GM18520 (cell line): ENCODE measurements around the gene MED27.

Experiments used
- ATAC-seq: cut with Tn5 transposase; IDR thresholded peaks from one replicate; pipeline ENCODE4 v1.9.1; 2021; ENCODE audit not compliant: unreplicated experiment

The MED27 gene

DNA sequence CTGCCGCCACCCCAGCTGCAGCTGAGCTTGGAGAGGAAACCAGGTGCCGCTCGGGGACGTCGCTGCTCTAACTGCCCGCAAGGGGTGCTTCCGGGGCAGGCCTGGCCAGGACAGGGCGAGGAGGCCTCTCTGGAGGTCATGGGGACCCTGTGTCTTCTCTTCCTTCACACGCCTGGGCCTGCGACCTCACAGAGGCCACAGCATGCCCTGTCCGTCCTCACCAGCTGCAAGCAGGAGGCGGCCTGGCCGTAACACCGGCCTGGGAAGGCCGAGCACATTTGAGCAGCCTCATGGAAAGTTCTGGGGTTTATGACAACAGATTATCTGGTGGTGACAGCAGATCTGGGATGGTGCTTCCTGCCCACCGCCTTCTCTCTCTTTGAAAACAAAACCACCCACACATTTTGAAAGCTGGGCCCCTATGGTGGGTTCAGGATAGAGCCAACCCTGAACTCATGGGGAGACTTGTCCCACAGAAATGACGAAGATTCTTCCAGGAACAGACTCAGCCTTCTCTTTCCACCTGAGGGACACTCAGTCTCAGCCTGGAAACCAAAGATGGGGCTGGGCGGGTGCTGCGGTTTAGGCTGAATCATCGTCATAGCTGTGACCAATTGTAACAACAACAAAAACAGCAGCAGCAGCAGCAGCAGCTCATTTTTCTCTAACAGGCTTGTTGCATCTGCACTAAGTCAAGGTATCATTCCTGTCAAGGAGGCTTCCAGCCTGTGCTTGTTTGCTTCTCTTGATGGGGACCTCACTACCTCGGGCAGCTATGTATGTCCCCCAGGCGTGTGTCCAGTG, 240.2 kb downstream of the MED27 start:
- no peak for ATAC-seq

DNA sequence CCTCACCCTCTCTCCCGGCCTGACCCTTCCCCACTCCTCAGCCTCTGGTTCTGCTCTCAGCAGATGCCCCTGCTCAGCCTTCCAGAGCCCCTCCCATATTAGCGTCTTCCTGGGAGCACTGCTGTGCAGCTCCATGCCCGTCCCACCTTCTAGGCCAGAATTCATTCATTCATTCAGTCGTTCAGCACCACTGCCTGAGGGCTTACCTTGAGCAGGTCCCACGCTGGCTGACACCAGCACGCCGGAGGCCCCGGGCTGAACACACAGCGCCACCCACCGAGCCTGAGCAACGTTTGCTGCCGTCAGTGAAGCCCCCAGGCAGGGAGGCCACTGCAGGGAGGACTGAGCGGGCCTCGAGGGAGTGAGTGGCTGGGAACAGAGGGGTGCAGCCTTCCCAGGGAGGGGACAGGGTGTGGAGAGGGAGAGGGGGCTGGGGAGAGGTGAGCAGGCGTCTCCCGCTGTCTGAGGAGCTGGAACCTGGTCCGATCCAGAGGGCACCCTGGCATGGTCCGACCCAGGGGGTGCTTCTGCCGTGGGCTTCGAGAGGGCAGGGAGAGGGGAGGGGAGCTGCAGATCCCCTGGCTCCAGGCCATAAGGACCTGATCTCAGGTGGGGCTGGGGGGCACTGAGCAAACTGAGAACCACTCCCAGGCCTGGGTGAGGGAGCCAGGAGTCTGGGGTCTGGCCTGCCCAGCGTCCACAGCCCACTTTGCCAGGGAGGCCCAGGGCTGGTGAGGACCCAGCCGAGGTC, 241.0 kb downstream of the MED27 start:
- no peak for ATAC-seq

DNA sequence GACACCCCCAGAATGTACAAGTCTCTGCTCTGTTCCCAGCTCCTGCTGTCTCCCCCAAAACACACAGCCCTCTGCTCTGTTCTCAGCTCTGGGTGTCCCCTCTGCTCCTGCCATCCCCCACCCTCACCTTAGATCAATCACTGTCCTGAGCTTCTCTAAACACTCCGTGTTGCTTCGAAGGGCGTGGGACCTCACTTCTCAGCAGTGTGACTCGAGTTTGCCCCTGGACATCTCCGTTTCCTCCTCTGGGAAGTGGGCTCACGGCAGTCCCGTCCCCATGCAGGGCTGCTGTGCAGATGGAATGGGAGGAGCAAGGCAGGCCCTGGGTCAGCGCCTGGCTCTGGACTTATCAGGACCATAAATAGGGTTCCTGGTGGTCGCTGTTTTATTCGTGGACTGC, 241.8 kb downstream of the MED27 start:
- ATAC-seq = no peak

DNA sequence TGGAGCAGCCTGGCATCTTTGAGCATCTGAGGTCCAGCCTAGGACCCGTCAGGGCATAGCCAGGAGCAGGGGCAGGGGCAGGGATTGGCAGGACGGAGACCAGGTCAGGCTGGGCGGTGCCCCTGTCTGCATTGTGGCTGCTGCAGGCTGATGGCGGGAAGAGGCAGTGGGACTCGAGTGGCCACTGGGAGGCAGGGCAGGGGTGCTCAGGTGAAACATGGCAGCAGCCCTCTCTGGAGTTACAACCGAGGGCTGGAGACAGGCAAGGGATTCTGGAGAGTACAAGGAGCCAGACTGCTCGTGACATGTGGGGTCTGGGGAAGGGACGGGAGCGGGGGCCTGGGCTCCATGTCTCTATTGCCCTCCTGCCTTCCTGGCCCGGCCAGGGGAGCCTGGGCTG, 242.4 kb downstream of the MED27 start:
- ATAC-seq = no peak

DNA sequence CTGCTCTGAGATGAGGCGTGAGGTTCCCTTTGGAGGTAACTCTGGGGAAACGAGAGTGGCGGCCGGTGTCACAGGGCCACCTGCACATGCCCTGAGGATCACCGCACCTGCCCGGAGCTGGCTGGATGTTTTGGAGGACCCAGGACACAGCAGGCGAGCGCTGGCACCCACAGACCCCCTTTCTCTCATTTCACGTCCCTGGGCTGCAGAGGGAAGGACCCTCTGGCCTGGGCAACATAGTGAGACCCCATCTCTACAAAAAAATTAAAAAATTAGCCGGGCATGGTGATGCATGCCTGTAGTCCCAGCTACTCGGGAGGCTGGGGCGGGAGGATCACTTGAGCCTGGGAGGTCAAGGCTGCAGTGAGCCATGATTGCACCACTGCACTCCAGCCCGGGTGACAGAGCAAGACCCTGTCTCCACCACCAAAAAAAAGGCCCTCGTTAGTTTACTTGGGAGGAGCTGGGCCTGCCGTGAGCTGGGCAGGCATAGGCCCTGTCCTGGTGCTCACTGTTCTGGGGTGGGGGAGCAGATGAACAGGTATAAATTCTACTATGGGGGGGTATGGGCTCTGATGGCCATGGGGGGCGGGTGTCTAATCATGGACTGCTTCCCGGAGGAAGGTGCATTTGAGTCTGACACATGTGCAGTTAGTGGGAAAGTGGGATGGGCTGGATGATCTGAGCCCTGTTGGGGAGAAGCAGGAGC, 242.9 kb downstream of the MED27 start:
- ATAC-seq = no peak

DNA sequence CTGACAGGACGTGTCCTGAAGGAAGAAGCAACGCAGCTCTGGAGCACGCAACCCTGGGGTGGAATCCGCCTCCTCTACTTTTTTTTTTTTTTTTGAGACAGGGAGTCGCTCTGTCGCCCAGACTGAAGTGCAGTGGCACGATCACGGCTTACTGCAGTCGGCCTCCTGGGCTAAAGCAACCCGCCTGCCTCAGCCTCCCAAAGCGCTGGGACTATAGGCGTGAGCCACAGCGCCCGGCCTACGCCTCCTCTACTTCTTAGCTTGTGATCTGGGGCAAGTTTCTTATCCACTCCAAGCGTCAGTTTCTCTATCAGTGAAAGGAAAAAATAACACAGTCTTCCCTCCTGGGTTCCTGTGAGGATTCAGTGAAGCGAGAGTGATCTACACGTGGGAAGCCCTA, 243.6 kb downstream of the MED27 start:
- no peak for ATAC-seq

DNA sequence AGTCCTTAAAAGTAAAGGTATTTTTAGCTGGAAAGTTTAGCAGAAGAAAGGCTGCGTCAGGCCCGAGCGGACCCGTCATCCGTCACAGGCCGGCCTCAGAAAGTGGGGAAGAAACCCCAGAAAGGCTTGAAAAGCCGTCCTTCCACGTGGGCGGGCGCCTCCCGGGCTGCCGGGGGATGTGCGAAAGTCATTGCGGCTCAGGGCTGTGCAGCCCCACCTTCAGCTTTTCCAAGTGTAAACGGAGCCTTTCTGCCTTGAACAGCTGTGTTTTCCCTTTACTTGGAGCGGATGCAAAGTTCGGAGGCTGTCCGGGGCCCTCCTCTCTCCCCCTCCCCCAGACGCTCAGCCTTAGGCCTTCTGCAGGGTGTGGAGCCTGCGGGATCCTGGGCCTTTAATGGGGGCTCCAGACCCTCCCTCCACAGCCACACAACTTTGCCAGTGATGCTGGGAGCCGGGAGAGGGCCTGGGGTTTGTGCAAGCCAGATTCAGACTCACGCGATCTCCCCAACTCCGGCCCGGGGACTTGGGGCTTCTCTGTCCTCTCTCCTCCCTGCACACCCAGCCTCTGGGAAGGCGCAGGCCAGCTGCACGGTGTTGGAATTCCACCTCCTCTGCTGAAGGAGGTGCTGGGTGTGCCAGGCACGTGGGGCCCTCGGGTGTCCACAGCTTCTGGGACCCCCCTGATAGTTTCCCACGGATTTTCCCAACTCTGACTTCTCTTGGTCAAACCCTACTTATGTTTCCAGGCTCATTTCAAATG, 244.3 kb downstream of the MED27 start:
- ATAC-seq = no peak

DNA sequence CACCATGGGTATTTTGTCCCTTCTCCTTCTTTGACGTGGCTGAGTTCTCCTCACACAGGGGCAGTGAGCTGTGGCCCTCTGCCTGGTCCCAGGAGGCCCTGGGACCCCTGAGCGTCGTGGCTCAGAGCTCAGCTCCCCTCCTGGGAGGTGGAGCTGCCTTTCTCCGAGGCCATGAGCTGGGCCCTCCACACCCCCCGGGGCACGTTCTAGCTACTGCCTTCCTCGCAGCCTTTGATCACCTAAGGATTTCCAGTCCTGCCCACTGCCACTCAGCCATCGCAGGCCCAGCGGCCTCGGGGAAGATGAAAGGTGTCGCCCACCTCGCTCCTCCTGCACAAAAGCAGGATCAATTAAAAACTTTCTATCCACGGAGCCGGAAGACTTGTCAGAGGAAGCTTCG, 244.9 kb downstream of the MED27 start:
- ATAC-seq = no peak

DNA sequence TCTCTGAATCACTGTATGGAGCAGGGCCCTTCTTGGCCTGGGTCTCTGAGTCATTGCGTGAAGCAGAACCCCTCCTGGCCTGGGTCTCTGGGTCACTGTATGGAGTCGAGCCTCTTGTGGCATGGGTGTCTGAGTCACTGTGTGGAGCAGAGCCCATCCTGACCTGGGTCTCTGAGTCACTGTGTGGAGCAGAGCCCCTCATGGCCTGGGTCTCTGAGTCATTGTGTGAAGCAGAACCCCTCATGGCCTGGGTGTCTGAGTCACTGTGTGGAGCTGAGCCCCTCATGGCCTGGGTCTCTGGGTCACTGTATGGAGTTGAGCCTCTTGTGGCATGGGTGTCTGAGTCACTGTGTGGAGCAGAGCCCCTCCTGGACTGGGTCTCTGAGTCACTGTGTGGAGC, 245.8 kb downstream of the MED27 start:
- no peak for ATAC-seq

DNA sequence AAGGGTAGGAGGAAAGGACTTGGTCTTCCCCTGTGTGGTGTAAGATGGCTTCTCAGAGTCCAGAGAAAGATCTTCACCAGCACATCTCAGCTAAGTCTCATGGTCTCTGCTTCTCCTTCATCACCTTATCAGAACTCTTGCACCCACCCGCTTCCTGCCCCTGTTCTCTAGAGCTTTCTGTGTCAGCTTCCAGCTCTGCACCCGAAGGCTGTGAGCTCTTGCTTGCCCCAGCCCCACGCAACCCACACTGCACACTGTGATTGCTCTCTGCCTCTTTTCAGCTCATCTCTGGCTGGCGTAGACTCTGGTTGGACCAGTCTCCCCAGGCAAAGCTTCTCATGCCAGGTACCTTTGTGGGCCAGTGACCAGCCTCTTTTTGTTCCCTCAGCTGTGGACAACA, 246.6 kb downstream of the MED27 start:
- no peak for ATAC-seq

DNA sequence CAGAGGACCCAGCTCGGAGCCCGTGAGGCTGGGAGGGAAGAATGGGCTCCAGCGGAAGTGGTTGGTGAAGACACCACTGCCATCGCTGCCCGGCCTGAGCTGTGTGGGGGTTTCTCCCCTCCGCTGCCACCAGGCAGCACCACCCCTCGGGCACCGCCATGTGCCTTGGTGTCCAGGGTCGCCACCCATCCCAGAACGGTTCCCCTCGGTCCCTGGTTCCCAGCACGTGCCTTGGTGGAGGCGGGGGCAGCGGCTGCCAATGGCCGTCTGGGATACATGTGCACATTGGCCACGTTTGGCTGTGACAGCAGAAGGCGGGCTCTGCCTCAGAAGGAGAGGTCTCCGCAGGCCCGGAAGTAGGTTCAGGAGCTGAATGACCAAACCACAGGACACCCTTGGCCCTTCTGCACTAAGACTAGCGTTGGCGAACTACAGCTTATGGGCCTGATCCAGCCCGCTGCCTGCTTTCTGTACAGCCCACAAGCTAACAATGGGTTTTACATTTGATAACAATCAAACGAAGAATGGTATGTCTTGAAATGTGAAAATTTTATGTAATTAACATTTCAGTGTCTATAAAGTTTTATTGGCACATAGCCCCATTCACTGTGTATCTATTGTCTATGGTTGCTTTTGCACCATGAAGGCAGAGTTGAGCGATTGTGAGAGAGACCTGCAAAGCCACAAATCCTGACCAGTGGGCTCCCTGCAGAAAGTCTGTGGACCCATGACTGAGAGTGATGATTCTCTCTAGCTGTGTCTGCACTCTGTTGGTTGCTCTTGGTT, 248.1 kb downstream of the MED27 start:
- no peak for ATAC-seq

DNA sequence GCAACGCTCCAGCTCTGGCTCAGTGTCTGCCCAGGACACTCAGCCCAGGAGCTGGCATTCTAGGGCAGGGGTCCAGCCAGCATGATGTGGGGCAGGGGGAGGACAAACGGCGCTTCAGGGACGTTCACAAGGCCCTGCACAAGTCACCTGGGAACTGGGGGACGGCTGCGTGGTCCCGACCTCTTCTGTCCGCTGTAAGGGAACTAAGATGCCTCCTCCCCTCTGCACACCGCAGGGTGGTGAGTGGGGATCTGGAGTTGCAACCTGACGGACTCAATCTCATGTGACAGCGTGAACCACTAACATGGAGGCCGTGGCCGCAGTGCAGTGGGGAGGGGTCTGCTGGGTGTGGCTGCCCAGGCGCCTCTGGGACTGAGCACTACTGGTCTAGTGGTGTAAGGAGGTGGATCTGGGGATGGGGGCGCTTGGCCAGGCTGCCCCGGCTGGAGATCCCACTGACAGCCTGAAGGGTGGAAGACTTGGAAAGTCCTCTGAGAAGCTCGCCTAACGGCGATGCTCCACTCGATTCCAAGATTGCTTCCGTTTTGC, 251.8 kb downstream of the MED27 start:
- no peak for ATAC-seq

DNA sequence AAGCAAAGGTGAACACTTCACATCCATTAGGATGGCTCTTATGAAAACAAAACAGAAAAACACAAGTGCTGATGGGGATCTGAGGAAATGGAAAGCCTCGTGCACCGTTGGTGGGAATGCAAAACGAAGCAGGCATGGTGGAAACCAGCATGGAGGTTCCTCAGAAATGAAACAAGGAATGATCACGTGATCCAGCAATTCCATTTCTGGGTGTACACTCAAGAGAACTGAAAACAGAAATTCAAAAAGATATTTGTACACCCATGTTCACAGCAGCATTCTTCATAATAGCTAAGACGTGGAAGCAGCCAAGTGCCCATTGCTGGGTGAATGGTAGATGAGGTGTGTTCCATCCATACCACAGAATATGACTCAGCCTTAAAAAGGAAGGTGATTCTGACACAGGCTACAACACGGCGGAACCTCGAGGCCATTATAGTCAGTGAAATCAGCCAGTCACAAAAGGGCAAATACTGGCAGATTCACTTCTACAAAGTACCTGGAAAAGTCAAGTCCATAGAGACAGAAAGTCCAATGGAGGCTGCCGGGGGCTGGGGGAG, 252.6 kb downstream of the MED27 start:
- ATAC-seq = no peak

DNA sequence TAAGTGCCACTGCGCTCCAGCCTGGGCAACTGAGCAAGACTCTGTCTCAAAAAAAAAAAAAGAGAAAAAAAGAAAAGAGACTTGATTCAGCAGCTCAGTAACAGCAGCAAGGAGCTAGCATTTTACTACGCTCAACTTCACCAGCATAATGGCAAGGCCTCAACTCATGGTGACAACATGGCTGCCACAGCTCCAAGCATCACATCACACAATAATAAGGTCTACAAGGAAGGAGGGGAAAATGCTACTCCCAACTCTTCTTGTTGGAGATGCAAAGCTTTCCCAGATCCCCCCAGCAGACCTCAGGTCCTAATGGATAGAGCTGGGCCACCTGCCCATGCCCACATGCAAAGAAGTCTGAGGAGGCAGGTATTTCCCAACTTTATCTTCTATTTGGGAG, 253.6 kb downstream of the MED27 start:
- ATAC-seq = no peak

DNA sequence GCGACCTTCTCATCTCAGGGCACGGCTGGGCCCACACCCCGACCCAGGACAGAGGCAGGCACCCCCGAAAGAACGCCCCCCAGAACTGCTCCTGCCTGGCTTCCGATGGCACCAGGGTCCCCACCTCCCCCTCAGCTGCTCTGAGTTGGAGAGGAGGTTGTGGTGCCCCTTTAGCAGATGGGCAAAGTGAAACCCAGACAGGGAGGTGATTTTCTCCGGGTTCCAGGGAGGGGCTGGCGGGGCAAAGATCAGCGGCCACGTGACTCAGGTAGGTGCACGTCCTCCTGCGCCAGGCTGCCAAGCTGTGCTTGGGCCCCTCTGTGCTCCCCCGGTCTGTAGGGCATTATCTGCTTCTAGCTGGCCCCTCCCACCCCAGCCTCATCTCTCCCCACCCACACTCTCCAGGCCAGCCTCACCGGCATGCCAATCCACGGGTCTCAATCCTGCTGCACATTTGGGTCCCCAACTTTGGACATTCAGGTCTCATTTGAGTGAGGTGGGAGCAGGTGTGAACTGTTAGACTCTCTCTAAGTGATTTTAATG, 254.6 kb downstream of the MED27 start:
- no peak for ATAC-seq

DNA sequence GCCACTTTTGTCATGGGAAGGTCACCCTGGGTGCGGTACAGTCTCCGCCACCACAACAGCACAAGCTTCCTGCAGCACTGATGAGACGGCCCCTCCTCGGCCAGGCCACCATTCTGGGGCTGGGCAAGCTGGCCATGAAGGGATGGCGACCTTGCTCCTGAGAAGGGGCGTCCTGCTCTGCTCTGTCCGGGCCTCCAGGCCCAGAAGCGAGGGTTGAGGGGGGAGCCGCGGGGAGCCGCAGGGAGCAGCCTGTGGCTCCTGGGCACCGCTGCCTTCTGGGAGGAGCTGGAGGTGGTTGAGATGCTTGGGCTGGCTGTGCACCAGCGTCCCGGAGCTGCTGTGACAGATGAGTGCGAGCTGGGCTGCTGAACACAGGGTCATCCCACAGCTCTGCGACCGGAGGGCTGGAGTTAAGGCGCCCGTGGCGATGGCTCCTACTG, 255.5 kb downstream of the MED27 start:
- no peak for ATAC-seq

DNA sequence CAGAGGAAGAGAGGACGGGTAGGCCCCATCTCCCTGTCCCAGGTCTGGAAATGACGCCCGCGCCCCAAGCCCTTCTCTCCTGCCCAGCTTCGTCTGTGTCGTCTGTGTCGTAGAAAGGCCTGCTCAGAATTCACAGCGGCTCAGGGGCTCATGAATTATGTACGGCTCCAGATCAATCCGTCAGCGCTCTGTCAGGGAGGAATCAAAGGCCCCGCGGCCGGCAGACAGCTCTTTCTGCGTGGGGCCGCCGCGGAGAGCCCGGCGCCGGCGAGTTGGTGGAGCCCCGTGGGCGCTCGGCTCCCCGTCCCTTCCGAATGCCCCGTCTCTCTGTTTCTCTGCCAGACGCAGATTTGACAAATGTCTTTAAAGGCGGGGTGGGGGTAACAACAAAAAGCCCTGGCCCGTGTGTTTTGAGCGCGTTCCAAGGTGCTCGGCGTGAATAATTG, 255.9 kb downstream of the MED27 start:
- no peak for ATAC-seq

DNA sequence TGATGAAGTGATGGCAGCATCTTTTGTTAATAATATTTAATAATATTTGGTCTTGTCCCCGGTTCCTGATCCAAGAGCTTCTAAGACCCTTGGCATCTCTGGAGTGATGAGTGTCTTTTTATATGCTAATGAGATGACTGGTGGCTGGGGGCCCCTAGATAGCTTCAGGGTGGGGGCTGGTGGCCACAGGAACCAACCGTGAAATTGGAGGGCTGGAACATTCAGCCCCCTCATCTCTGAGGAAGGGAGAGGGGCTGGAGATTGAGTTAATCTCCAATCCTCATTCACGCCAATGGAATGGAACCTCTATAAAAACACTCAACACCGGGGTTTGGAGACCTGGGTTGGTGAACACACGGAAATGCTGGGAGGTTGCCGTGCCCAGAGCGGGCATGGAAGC, 261.6 kb downstream of the MED27 start:
- no peak for ATAC-seq

DNA sequence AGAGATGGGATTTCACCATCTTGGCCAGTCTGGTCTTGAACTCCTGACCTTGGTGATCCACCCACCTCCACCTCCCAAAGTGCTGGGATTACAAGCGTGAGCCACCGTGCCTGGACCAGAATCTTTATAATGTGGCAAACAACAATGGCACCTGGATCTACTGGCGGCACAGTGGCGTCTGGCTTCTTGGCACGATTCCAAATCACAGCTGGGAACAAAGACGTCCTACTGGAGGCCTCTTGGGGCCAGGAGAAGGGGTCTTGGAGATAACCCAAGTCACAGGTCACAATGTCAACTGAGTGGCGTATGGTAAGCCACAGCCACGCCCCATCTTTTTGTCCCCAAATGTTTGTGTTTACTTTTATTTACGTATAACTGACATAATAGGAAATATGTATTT, 262.0 kb downstream of the MED27 start:
- ATAC-seq = no peak
